GM18867 (cell line): ENCODE data around the gene SPTB.

Experiments used
- ATAC-seq: cut with Tn5 transposase; IDR thresholded peaks from one replicate; pipeline ENCODE4 v1.9.1; 2021; ENCODE audit warnings: mild to moderate bottlenecking, moderate library complexity; ENCODE audit not compliant: unreplicated experiment

The SPTB gene

GRCh38 chr14:64855721-64856528 lies 23.8 kb downstream of the SPTB start:
- no peak for ATAC-seq

DNA sequence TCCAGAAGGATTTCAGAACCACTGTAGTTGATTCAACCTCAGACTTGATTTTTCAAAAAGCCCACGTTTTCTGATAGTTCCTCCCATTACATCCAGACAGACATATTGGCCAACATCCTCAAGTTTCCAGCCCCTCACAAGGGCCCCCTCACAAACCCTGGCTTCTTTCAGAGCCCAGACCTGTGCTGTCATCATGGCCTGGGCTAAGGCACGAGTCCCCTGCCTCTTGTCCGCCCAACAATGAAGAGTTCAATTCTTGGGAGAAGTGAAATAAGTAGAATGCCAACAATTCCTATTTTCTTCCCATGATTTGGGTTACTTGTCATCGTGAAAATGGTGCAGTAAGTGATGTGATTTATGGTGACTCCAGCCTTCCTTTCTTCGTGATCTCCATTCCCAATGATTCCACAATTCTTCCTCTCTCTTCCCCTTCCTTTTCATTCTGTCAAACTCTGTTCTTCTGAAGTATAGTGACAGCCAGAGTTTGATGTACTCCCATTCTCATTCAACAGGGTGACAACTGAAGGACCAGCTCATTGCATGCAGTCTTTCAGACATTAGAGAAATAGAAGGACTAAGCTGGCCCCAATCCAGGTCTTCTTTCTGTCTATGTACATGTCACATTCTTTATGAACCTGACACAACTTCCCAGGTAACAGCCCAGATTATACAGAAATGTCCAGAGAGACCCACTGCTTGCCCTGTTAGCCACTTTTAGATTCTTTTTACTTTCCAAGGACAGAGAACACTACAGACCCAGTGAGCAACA lies 29.2 kb downstream of the SPTB start:
- ATAC-seq = no peak

DNA sequence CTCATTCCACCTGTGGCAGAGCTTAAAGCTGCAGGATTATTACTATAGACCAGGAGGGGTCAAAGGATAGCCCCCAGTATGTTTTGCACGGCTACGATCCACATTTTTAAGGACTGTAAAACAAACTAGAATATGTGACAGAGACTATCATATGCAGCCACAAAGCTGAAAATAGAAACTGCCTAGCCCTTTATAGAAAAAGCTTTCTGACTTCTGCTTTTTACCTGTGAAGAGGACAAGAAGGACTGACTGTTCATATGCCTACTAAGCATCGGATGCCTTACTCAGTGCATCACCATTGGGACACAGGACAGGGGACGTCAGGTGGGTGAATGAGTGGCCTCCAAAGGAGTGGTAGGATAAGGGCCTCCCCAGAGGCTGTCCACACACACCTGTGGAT lies 29.8 kb downstream of the SPTB start:
- peak; percentile 76 for ATAC-seq

GRCh38 chr14:64848239-64848638 lies 31.5 kb downstream of the SPTB start:
- no peak for ATAC-seq

DNA sequence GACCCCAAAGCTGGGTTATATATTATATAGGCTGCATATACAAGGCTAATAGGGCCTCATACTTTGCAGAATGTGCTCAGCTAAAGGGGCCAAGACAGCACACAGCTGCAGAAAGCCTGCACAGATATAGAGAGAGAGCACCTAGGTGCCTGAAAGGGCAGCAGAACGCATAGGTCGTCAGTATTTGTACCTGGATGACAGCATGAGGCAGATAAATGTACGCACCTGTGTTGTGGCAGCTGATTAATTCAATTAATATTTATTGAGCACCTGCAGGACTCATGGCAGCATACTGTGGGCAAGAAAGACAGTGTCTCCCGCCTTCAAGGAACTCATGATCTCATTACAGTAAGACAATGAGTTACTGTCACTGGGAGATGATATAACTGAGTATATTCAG lies 33.4 kb downstream of the SPTB start:
- ATAC-seq = no peak

GRCh38 chr14:64845878-64846277 lies 33.8 kb downstream of the SPTB start:
- no peak for ATAC-seq

DNA sequence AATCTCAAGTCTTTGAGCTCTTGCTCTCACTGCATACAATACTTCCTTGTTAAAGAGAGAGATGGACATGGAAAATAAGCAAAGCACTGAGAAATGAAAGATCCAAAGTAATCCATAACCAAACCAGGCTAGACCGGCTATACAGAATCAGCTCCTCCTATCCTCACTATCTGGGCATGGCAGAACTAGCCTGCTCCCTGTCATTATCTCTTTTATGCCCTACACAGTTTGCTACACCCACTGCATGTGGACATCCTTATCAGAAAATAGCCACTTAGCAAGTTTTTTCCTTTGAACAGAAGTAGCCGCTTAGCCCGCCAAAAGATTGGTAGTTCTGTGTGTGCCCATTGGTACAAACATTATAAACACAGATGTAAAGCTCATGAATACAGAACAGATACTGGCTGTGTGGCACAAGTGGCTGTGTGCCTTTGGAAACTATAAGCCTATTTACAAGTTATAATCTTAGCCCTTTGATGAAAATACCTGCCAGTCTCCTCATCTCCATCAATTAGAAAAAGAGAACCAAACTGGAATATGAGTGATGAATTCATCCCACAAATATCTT lies 34.7 kb downstream of the SPTB start:
- no peak for ATAC-seq

DNA sequence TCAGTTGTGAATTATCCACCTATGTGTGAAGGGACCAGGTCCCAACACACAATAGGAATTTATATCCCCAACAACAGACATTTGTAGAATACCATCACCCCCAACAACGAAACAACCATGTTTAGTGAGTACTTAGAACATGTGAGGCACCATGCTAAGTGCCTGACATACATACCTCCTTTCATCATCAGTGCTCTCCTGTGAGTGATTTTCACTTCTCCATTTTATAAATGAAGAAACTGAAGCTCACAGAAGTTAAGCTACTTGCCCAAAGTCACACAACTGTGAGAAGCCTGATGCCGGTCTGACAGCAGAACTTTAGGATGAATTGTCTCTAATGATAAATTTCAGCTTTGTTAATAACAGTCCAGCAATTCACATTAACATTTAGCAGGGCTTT lies 35.4 kb downstream of the SPTB start:
- peak; percentile 87 for ATAC-seq

DNA sequence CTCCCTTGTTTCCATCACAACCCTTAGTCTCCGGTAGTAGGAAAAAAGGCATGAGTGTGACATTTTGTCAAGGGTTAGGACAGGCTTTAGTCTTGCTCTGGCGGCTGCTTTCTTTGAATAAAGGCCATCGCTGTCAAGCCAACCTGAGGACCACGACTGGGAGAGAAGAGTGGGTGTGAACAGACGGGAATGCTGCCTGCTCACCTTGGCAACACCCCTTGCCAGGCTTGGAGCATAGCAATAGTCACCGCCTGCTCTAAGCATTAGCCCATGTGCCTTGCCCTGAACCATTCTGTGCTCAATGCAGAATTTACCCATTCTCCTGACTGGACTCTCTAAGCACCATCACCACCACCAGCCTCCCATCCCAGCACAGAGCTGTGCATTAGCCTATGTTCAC lies 36.2 kb downstream of the SPTB start:
- no peak for ATAC-seq

GRCh38 chr14:64841772-64842750 lies 37.6 kb downstream of the SPTB start:
- ATAC-seq = no peak

GRCh38 chr14:64841121-64841651 lies 38.5 kb downstream of the SPTB start:
- no peak for ATAC-seq

- ATAC-seq = no peak
These were observed 41.1 kb downstream of the SPTB start for GRCh38 chr14:64838656-64839055.

DNA sequence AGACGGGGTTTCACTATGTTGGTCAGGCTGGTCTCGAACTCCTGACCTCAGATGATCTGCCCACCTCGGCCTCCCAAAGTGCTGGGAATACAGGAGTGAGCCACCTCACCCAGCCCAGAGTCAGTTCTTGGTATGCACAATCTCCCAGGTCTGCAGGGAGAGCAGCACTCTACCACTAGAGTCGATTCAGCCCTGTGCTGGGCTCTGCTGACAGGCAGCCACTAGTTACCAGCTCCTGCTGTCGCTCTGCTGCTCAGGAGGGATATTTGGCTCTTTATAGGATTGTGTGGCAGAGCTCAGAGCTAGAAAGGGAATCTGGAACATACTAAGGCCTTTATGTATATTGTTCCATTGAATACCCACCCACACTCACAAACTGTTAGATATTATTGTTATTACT lies 44.3 kb downstream of the SPTB start:
- ATAC-seq = no peak

GRCh38 chr14:64834965-64835364 lies 44.7 kb downstream of the SPTB start:
- ATAC-seq = no peak

GRCh38 chr14:64831419-64831818 lies 48.3 kb downstream of the SPTB start:
- ATAC-seq = no peak

DNA sequence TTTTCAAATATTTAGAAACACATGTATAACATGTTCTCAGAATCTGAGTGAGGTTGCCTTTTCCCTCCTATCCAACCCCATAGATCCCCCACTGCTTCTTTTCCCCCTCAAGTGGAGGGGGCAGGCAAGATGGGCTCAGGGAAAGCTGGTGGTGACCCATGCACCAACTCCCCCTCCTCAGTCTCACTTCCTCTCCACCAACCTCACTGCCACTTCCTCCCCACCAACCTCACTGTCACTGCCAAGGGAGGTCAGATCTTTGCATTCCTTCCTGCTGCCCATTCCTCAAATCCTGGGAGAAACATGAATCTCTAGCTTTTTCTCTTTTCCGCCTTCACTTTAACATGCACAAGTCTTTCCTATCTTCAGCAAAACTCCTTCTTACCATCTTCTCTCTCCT lies 48.7 kb downstream of the SPTB start:
- ATAC-seq = no peak

DNA sequence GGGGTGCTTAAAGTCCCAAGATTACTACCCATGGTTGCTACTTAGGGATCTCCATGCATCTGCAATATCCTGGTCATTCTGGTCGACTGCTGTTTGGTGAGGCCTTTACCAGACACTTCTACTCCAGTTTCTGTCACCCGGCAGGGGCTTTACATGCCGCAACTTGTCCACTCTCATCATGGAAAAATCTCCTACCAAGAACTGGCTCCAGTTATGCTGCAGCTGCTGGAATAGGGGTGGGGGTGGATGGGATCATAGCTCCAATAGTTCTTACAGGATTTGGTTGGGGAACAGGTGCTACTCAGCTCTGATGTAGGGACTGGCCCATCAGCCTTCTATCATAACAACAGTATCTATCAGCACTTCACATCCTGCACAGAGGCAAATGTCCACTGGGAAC lies 51.6 kb downstream of the SPTB start:
- no peak for ATAC-seq

DNA sequence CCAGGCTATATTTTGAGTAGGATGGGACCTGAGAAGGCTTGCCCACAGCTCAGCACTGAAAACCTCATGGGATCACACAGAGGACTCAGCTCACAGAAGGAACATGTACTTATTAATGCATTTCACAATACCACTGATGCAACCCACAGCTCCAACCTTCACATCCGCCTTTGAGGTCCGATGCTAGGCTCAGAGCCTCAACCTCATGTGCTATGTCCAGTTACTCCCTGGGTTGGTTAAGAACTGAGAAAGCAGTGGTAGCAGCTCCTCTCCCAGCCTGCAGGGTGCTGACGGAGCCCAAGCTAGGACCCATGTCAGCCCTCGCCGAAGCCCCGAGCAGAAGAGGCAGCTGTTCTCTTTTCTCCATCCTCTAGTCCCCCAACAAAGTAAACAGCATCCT lies 52.9 kb downstream of the SPTB start:
- no peak for ATAC-seq

- no peak for ATAC-seq
These were observed 53.4 kb downstream of the SPTB start for GRCh38 chr14:64826333-64826732.

DNA sequence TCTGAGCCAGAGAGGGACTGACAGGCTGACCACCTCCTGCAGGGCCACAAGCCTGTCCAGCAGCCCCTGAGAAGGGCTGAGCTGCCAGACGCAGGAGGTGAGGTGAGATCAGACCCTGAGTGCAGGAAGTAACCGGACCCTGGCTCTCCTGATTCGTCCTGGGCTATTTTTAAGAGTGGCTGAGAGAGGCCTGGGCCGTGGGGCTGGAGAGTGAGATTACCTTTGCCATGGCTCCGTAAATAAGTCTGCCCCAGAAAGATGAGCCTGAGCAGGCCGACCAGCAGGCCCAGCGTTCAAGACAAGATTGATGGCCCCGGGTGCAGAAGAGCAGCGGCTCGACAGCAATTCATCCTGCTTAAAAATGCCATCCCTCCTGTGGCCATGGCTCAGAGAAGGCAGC lies 54.2 kb downstream of the SPTB start:
- ATAC-seq = no peak

DNA sequence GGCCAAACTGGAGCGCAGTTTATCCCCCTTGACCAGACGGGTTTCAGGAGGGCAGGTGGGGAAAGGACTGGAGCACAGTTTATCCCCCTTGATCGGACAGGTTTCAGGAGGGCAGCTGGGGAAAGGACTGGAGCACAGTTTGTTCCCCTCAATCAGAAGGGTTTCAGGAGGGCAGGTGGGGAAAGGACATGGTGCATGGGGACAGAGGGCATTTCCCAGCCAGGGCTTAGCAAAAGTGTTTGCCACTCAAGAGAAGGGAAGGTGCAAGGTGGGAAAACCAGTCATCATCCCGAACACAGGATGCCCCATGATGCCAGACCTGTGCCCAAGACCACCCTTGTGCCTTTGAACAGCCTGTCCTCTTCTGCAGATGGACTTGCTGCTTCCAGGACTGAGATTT lies 54.7 kb downstream of the SPTB start:
- no peak for ATAC-seq
